ENCODE results near the gene GSTCD.
"Not testable (repeated sequence)": the region's sequence is repeated elsewhere in the genome, so short reads cannot be mapped to it uniquely, and the experiment has no call there.

DNA sequence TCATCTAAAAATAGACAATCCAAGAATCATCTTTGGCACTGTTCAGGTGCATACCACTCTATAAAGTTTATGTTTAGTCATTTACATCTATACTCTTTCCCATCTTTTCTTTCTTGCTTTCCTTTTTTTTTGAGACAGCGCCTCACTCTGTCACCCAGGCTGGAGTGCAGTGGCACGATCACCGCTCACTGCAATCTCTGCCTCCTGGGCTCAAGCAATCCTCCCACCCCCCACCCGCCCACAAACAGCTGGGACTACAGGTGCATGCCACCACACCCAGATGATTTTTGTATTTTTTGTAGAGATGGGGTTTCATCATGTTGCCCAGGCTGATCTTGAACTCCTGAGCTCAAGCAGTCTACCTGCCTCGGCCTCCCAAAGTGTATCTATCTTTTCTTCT is 13.8 kb upstream of the GSTCD start:
- TF ChIP-seq, protein P1, sequence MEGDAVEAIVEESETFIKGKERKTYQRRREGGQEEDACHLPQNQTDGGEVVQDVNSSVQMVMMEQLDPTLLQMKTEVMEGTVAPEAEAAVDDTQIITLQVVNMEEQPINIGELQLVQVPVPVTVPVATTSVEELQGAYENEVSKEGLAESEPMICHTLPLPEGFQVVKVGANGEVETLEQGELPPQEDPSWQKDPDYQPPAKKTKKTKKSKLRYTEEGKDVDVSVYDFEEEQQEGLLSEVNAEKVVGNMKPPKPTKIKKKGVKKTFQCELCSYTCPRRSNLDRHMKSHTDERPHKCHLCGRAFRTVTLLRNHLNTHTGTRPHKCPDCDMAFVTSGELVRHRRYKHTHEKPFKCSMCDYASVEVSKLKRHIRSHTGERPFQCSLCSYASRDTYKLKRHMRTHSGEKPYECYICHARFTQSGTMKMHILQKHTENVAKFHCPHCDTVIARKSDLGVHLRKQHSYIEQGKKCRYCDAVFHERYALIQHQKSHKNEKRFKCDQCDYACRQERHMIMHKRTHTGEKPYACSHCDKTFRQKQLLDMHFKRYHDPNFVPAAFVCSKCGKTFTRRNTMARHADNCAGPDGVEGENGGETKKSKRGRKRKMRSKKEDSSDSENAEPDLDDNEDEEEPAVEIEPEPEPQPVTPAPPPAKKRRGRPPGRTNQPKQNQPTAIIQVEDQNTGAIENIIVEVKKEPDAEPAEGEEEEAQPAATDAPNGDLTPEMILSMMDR (IDR thresholded peaks at IDR 0.05 in 2 of 3, conservative IDR thresholded peaks at IDR 0.05 in 1 of 3; ENCODE audit: insufficient read depth in 2 of 3, low read depth in 1 of 3, low read length in 3 of 3), result not testable (repeated sequence)
- not testable (repeated sequence) for TF ChIP-seq EP300 (IDR thresholded peaks at IDR 0.05; ENCODE audit: low read length)
